ENCODE results near the gene SPATS2.

GRCh38 chr12:49541140-49541861 is 174.0 kb downstream of the SPATS2 start:
- no peak for TF ChIP-seq USF2 (IDR thresholded peaks at IDR 0.05; ENCODE audit: low read depth, low read length)
- TF ChIP-seq MAFK (IDR thresholded peaks at IDR 0.05; ENCODE audit: low read depth, low read length): no peak
- no peak for TF ChIP-seq CTCF (conservative IDR thresholded peaks at IDR 0.05; ENCODE audit: low read depth, low read length)
- TF ChIP-seq RCOR1 (IDR thresholded peaks at IDR 0.05; ENCODE audit: insufficient replicate concordance, low read length): no peak
- TF ChIP-seq CEBPB (IDR thresholded peaks at IDR 0.05; ENCODE audit: low read depth, low read length): no peak
- TF ChIP-seq ELK1 (IDR thresholded peaks at IDR 0.05; ENCODE audit: borderline replicate concordance, low read depth, low read length): no peak

Measured in IMR-90 (cell line).